HepG2 (cell line): ENCODE results near the gene TEX53. TPM values are rescaled to one million over a fixed set of nuclear protein-coding genes. Genes with fewer than 3 reads are reported as not detected.

Source experiments
- ATAC-seq: fragments of 200-7000 bp; cut with Tn5 transposase; 3 replicates; pipeline ENCODE4 v1.9.1; 2020; ENCODE audit warnings: mild to moderate bottlenecking, moderate library complexity
- BruUV-seq: library from RNA; stranded (reverse); fragments of 400-500 nt; replicated peaks from 2 replicates; lab custom pipeline; 2021; lab: Mats Ljungman, UMichigan
- CTCF ChIA-PET: fragments of 300-600 bp; formaldehyde crosslinking; extraction: SDS; loops from one replicate; lab custom pipeline; 2021; ENCODE audit warnings: low total read pairs, inconsistent platforms, low intra/inter-chr PET ratio; lab: Yijun Ruan, JAX
- POLR2A ChIA-PET: fragments of 350-600 bp; sonication (Branson Sonifier 250); formaldehyde crosslinking; loops from one replicate; lab custom pipeline; 2020; ENCODE audit warnings: antibody characterized with exemption, inconsistent platforms; lab: Yijun Ruan, JAX
- DNase-seq: peaks from one replicate; pipeline ENCODE4 v3.0.0-alpha.2; 2015; ENCODE audit warnings: low spot score
- FAIRE-seq: peaks from 3 replicates; lab custom pipeline; 2011; peaks lifted over from hg19 to GRCh38; lab: Jason Lieb, UNC
- H2AFZ ChIP-seq: one replicate; pipeline ENCODE4 v1.6.1; 2011; ENCODE audit warnings: low read length, inconsistent platforms
- H3K27ac ChIP-seq: fragments of 300-600 bp; 3 replicates; pipeline ENCODE4 v1.8.0; 2011; ENCODE audit warnings: mixed run types, mild to moderate bottlenecking, mixed read lengths, low read length, inconsistent platforms; ENCODE audit not compliant: insufficient read depth; ENCODE audit errors: extremely low read length
- H3K27me3 ChIP-seq, 2 experiments: fragments of 200-600 bp in 1 of 2; 2 replicates in 1 of 2; 3 replicates in 1 of 2; pipeline versions ENCODE4 v1.6.0 to v1.8.0; 2011; ENCODE audit warnings: low read length in 2 of 2, mild to moderate bottlenecking in 2 of 2, moderate library complexity in 2 of 2, inconsistent platforms in 1 of 2; ENCODE audit not compliant: insufficient read depth in 2 of 2, control insufficient read depth in 1 of 2
- H3K36me3 ChIP-seq, 2 experiments: fragments of 200-600 bp in 1 of 2; replicated peaks in 1 of 2; 2 replicates in 1 of 2; 3 replicates in 1 of 2; pipeline versions ENCODE4 v1.5.1 to v1.8.0; 2011; ENCODE audit warnings: low read length in 2 of 2, inconsistent platforms in 1 of 2; ENCODE audit not compliant: insufficient read depth in 2 of 2, control insufficient read depth in 1 of 2
- H3K4me1 ChIP-seq: 2 replicates; pipeline ENCODE4 v1.5.1; 2012; ENCODE audit warnings: low read length, inconsistent platforms; ENCODE audit not compliant: insufficient read depth
- H3K4me2 ChIP-seq: 2 replicates; pipeline ENCODE4 v1.6.0; 2011; ENCODE audit warnings: low read depth, low read length, inconsistent platforms
- H3K4me3 ChIP-seq, 3 experiments: fragments of 200-600 bp in 1 of 3; sonication (generic), shearing (Covaris generic) in 1 of 3; replicated peaks in 1 of 3; 2 replicates each; pipeline ENCODE4 v1.5.1; 2011 to 2016; ENCODE audit warnings: low read length in 3 of 3, inconsistent platforms in 2 of 3, low read depth in 2 of 3, mild to moderate bottlenecking in 2 of 3, control low read depth in 1 of 3, mixed read lengths in 1 of 3; ENCODE audit not compliant: insufficient read depth in 1 of 3
- H3K79me2 ChIP-seq: one replicate; pipeline ENCODE4 v1.6.1; 2011; ENCODE audit warnings: low read length, inconsistent platforms; ENCODE audit not compliant: insufficient read depth
- H3K9ac ChIP-seq: 2 replicates; pipeline ENCODE4 v1.6.0; 2011; ENCODE audit warnings: mild to moderate bottlenecking, low read depth, low read length, inconsistent platforms; ENCODE audit not compliant: insufficient read depth
- H3K9me3 ChIP-seq: 2 replicates; pipeline ENCODE4 v1.5.1; 2012; ENCODE audit warnings: mild to moderate bottlenecking, low read length
- H4K20me1 ChIP-seq: 2 replicates; pipeline ENCODE4 v1.6.0; 2011; ENCODE audit warnings: inconsistent platforms, mild to moderate bottlenecking, low read length, moderate library complexity; ENCODE audit not compliant: insufficient read depth
- CEBPB ChIP-seq: IDR thresholded peaks from 2 replicates; pipeline ENCODE4 v1.6.1; 2011; ENCODE audit warnings: low read depth, low read length, improper control_type of control experiment, borderline replicate concordance
- DNMT3B ChIP-seq: conservative IDR thresholded peaks from 2 replicates; pipeline ENCODE4 v1.6.1; 2016; ENCODE audit warnings: missing biosample characterization, control low read depth
- FOXA3 ChIP-seq: IDR thresholded peaks from 2 replicates; pipeline ENCODE4 v1.6.1; 2016; ENCODE audit warnings: missing genetic modification reagents, missing compliant biosample characterization
- FOXJ3 ChIP-seq: sonication (generic); formaldehyde crosslinking; IDR thresholded peaks from 2 replicates; pipeline ENCODE4 v1.4.0; 2020; ENCODE audit warnings: missing genetic modification reagents, mild to moderate bottlenecking, borderline replicate concordance
- KLF16 ChIP-seq, 2 experiments: sonication (generic) in 1 of 2; formaldehyde crosslinking in 1 of 2; IDR thresholded peaks; 2 replicates each; pipeline versions ENCODE4 v1.6.1 to v1.8.0; 2016 to 2023; ENCODE audit warnings: missing genetic modification reagents in 2 of 2, missing compliant biosample characterization in 1 of 2
- POGZ ChIP-seq: sonication (generic); formaldehyde crosslinking; IDR thresholded peaks from 2 replicates; pipeline ENCODE4 v1.4.0; 2020; ENCODE audit warnings: mild to moderate bottlenecking, missing genetic modification reagents
- SMAD3 ChIP-seq: sonication (generic); formaldehyde crosslinking; IDR thresholded peaks from 2 replicates; pipeline ENCODE4 v1.4.0; 2020; ENCODE audit warnings: missing genetic modification reagents
- TEAD3 ChIP-seq: optimal IDR thresholded peaks from 2 replicates; pipeline ENCODE3; 2016; ENCODE audit warnings: borderline replicate concordance
- ZNF333 ChIP-seq: sonication (generic); formaldehyde crosslinking; IDR thresholded peaks from 2 replicates; pipeline ENCODE4 v1.4.0; 2020; ENCODE audit warnings: mild to moderate bottlenecking, missing genetic modification reagents, borderline replicate concordance
- ZNF484 ChIP-seq: sonication (generic); formaldehyde crosslinking; IDR thresholded peaks from 2 replicates; pipeline ENCODE4 v1.5.1; 2020; ENCODE audit warnings: mild to moderate bottlenecking, low read depth, missing genetic modification reagents, borderline replicate concordance
- ZNF652 ChIP-seq: IDR thresholded peaks from 2 replicates; pipeline ENCODE4 v1.6.1; 2016; ENCODE audit warnings: low read depth, borderline replicate concordance
- ZNF674 ChIP-seq: sonication (generic); formaldehyde crosslinking; IDR thresholded peaks from 2 replicates; pipeline ENCODE4 v1.5.0; 2020; ENCODE audit warnings: low read depth, mild to moderate bottlenecking, missing genetic modification reagents
- ZNF790 ChIP-seq: sonication (generic); formaldehyde crosslinking; IDR thresholded peaks from 2 replicates; pipeline ENCODE4 v1.8.0; 2022; ENCODE audit warnings: missing genetic modification reagents, mild to moderate bottlenecking, borderline replicate concordance
- WGBS: methylation state at CpG from one replicate; pipeline ENCODE4 v1.1.6; 2017; ENCODE audit warnings: low lambda C conversion rate; 5-methylcytosine and 5-hydroxymethylcytosine counted together
- in situ Hi-C: cut with HindIII; loops from 2 replicates; pipeline ENCODE4 v1.10.0; 2017; ENCODE audit warnings: low pct_unique_long_range_greater_than_20kb; ENCODE audit not compliant: extremely low pct_ligation_motif_present
- intact Hi-C: fragments of 100-400 bp; cut with micrococcal nuclease; formaldehyde crosslinking; loops from one replicate; pipeline ENCODE4 v1.10.0; 2022; ENCODE audit not compliant: unreplicated experiment
- polyA plus RNA-seq, 8 experiments: library from polyadenylated mRNA; depleted of rRNA in 3 of 8; stranded (reverse) in 7 of 8; unstranded in 1 of 8; fragments of >200 nt; fragmentation: Illumina TruSeq in 4 of 8; extraction: Trizol in 4 of 8; gene quantifications; 2 replicates each; pipeline versions ENCODE4 v1.2.1 to v1.2.3, GENCODE V29; 2011 to 2016; ENCODE audit warnings: low read depth in 4 of 8, missing spikeins in 1 of 8, mixed read lengths in 1 of 8; ENCODE audit not compliant: insufficient read depth in 1 of 8
- total RNA-seq, 5 experiments: library from RNA; depleted of rRNA; stranded (reverse); fragments of >200 nt; fragmentation: Illumina TruSeq; extraction: Trizol; gene quantifications; 2 replicates each; pipeline ENCODE4 v1.2.3, GENCODE V29; 2016; ENCODE audit warnings: low read depth in 1 of 5
- TF ChIP-seq, protein P1 (sequence below): sonication (generic); formaldehyde crosslinking; IDR thresholded peaks from 2 replicates; pipeline ENCODE4 v1.5.0; 2020; ENCODE audit warnings: missing genetic modification reagents
- TF ChIP-seq, protein P2 (sequence below): sonication (generic); formaldehyde crosslinking; IDR thresholded peaks from 2 replicates; pipeline ENCODE4 v1.4.0; 2020; ENCODE audit warnings: missing genetic modification reagents, borderline replicate concordance
- TF ChIP-seq, protein P3 (sequence below): sonication (generic); formaldehyde crosslinking; IDR thresholded peaks from 2 replicates; pipeline ENCODE4 v1.8.1; 2022; ENCODE audit warnings: low read depth, mild to moderate bottlenecking, missing genetic modification reagents

TEX53 gene
- total and polyA plus RNA-seq, 2 of the 13 experiments (the other 11 are each of a cell fraction or from before 2014, with no cell fraction given): not detected

DNA sequence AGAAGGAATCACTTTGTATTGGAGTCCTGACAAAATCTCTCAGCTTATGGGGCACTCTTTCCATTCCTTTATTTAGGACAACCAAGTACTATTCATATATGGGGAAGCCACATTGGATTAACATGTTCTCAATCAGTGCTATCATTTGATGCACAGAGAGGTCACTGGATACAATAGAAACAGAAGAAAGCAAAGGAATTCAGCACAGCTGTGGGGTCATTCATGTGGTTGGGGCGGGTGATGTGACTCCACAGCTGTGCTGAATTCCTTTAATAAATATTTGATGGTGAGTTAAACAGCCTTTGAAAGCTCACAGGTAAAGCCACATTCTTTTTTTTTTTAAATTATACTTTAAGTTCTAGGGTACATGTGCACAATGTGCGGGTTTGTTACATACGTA, 25.2 kb upstream of the TEX53 start:
- WGBS: 66% methylated on average over 3 of the region's 3 CpGs
- DNase-seq (no peak), FAIRE-seq (no peak), ATAC-seq (no peak)
- Histone ChIP-seq H3K4me1 (peaks cover 8% of the 10 kb centered on the region), H2AFZ (no peak overlapping the region), H3K27me3 (no peaks in the 10 kb centered on the region), H4K20me1 (no peaks in the 10 kb centered on the region), H3K36me3 (no peaks in the 10 kb centered on the region), H3K9ac (no peak overlapping the region), H3K79me2 (no peaks in the 10 kb centered on the region), H3K9me3 (no peaks in the 10 kb centered on the region), H3K27ac (no peak overlapping the region), H3K4me3 (no peak overlapping the region), H3K4me2 (no peak overlapping the region)
- intact Hi-C loops: loop anchor here (1.0 to 5.0 kb wide), 2 partner anchors 56 to 839 kb away; no protein-coding TSS in a partner anchor
- ChIA-PET CTCF (interaction anchor here (1.0 to 3.4 kb wide), 6 partner anchors 39 to 331 kb away, joined by 3 to 46 read pairs (median 9); no protein-coding TSS in a partner anchor), POLR2A (no interaction called here)
- BruUV-seq: no TSS peak
- in situ Hi-C loops: loop anchor here (5.0 to 10.0 kb wide), 3 partner anchors 229 to 842 kb away; no protein-coding TSS in a partner anchor
- TF ChIP-seq DNMT3B (CRISPR knock-in tag) (no peak), ZNF484 (CRISPR knock-in tag) (no peak), ZNF790 (CRISPR knock-in tag) (no peak), FOXJ3 (no peak), CEBPB (no peak), POGZ (CRISPR knock-in tag) (no peak), FOXA3 (no peak), SMAD3 (CRISPR knock-in tag) (no peak), KLF16 (CRISPR knock-in tag; IDR thresholded peaks at IDR 0.05) (no peak), ZNF652 (CRISPR knock-in tag) (no peak), TEAD3 (CRISPR knock-in tag) (no peak), ZNF674 (no peak), ZNF333 (CRISPR knock-in tag) (no peak)
- TF ChIP-seq, protein P1, sequence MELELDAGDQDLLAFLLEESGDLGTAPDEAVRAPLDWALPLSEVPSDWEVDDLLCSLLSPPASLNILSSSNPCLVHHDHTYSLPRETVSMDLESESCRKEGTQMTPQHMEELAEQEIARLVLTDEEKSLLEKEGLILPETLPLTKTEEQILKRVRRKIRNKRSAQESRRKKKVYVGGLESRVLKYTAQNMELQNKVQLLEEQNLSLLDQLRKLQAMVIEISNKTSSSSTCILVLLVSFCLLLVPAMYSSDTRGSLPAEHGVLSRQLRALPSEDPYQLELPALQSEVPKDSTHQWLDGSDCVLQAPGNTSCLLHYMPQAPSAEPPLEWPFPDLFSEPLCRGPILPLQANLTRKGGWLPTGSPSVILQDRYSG (CRISPR knock-in tag): no peak
- TF ChIP-seq, protein P2, sequence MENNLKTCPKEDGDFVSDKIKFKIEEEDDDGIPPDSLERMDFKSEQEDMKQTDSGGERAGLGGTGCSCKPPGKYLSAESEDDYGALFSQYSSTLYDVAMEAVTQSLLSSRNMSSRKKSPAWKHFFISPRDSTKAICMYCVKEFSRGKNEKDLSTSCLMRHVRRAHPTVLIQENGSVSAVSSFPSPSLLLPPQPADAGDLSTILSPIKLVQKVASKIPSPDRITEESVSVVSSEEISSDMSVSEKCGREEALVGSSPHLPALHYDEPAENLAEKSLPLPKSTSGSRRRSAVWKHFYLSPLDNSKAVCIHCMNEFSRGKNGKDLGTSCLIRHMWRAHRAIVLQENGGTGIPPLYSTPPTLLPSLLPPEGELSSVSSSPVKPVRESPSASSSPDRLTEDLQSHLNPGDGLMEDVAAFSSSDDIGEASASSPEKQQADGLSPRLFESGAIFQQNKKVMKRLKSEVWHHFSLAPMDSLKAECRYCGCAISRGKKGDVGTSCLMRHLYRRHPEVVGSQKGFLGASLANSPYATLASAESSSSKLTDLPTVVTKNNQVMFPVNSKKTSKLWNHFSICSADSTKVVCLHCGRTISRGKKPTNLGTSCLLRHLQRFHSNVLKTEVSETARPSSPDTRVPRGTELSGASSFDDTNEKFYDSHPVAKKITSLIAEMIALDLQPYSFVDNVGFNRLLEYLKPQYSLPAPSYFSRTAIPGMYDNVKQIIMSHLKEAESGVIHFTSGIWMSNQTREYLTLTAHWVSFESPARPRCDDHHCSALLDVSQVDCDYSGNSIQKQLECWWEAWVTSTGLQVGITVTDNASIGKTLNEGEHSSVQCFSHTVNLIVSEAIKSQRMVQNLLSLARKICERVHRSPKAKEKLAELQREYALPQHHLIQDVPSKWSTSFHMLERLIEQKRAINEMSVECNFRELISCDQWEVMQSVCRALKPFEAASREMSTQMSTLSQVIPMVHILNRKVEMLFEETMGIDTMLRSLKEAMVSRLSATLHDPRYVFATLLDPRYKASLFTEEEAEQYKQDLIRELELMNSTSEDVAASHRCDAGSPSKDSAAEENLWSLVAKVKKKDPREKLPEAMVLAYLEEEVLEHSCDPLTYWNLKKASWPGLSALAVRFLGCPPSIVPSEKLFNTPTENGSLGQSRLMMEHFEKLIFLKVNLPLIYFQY (CRISPR knock-in tag): no peak
- TF ChIP-seq, protein P3, sequence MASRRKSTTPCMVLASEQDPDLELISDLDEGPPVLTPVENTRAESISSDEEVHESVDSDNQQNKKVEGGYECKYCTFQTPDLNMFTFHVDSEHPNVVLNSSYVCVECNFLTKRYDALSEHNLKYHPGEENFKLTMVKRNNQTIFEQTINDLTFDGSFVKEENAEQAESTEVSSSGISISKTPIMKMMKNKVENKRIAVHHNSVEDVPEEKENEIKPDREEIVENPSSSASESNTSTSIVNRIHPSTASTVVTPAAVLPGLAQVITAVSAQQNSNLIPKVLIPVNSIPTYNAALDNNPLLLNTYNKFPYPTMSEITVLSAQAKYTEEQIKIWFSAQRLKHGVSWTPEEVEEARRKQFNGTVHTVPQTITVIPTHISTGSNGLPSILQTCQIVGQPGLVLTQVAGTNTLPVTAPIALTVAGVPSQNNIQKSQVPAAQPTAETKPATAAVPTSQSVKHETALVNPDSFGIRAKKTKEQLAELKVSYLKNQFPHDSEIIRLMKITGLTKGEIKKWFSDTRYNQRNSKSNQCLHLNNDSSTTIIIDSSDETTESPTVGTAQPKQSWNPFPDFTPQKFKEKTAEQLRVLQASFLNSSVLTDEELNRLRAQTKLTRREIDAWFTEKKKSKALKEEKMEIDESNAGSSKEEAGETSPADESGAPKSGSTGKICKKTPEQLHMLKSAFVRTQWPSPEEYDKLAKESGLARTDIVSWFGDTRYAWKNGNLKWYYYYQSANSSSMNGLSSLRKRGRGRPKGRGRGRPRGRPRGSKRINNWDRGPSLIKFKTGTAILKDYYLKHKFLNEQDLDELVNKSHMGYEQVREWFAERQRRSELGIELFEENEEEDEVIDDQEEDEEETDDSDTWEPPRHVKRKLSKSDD: no peak
